Fibroblast of lung (primary cell): ENCODE results near the gene ZC3H7B. TPM values are rescaled to one million over a fixed set of nuclear protein-coding genes. Genes with fewer than 3 reads are reported as not detected.

Experiments
- DNase-seq, 2 donors: peaks; one replicate each; pipeline versions ENCODE4 v3.0.0 to v3.0.0-alpha.2; 2010; ENCODE audit warnings: low read depth in 2 of 2
- H2AFZ ChIP-seq: 2 replicates; pipeline ENCODE4 v1.5.1; 2012; ENCODE audit warnings: low read length, control low read depth, inconsistent platforms
- H3K27ac ChIP-seq: 2 replicates; pipeline ENCODE4 v1.5.1; 2011; ENCODE audit warnings: low read length, control low read depth; ENCODE audit not compliant: insufficient read depth
- H3K27me3 ChIP-seq: 2 replicates; pipeline ENCODE4 v1.5.1; 2011; ENCODE audit warnings: mild to moderate bottlenecking, low read length; ENCODE audit not compliant: control insufficient read depth, insufficient read depth
- H3K36me3 ChIP-seq: 2 replicates; pipeline ENCODE4 v1.5.1; 2011; ENCODE audit warnings: low read length; ENCODE audit not compliant: control insufficient read depth, insufficient read depth
- H3K4me1 ChIP-seq: 2 replicates; pipeline ENCODE4 v1.5.1; 2011; ENCODE audit warnings: low read length; ENCODE audit not compliant: control insufficient read depth, insufficient read depth; ENCODE audit errors: extremely low read depth
- H3K4me2 ChIP-seq: 2 replicates; pipeline ENCODE4 v1.5.1; 2011; ENCODE audit warnings: low read length, control low read depth; ENCODE audit not compliant: insufficient read depth; ENCODE audit errors: extremely low read depth
- H3K4me3 ChIP-seq, 4 experiments: fragments of 200-600 bp in 1 of 4; sonication (generic) in 1 of 4; replicated peaks in 1 of 4; 2 replicates each; pipeline ENCODE4 v1.5.1; 2011 to 2016; ENCODE audit warnings: low read length in 4 of 4, low read depth in 3 of 4, mild to moderate bottlenecking in 3 of 4, control low read depth in 2 of 4, inconsistent platforms in 1 of 4, mixed read lengths in 1 of 4; ENCODE audit not compliant: insufficient read depth in 1 of 4; ENCODE audit errors: control extremely low read depth in 1 of 4
- H3K79me2 ChIP-seq: 2 replicates; pipeline ENCODE4 v1.5.1; 2012; ENCODE audit warnings: mild to moderate bottlenecking, low read length, inconsistent platforms; ENCODE audit not compliant: control insufficient read depth, insufficient read depth
- H3K9ac ChIP-seq: 2 replicates; pipeline ENCODE4 v1.5.1; 2011; ENCODE audit warnings: mild to moderate bottlenecking, low read length, control low read depth; ENCODE audit not compliant: insufficient read depth
- H3K9me3 ChIP-seq: 2 replicates; pipeline ENCODE4 v1.5.1; 2012; ENCODE audit warnings: low read depth, low read length; ENCODE audit not compliant: control insufficient read depth, insufficient read depth
- H4K20me1 ChIP-seq: 2 replicates; pipeline ENCODE4 v1.5.1; 2011; ENCODE audit warnings: low read length; ENCODE audit not compliant: control insufficient read depth, insufficient read depth; ENCODE audit errors: extremely low read depth
- CTCF ChIP-seq, 2 donors: IDR thresholded peaks in 1 of 2; conservative IDR thresholded peaks in 1 of 2; 1 replicate in 1 of 2; 2 replicates in 1 of 2; pipeline ENCODE4 v1.5.1; 2011 to 2012; ENCODE audit warnings: low read length in 2 of 2, control low read depth in 1 of 2, inconsistent platforms in 1 of 2, low read depth in 1 of 2, mild to moderate bottlenecking in 1 of 2
- EZH2 ChIP-seq: IDR thresholded peaks from 2 replicates; pipeline ENCODE4 v1.5.1; 2012; ENCODE audit warnings: low read length, control low read depth, mild to moderate bottlenecking; ENCODE audit errors: missing control alignments
- polyA plus RNA-seq, 2 donors: library from polyadenylated mRNA; depleted of rRNA in 1 of 2; stranded (reverse) in 1 of 2; unstranded in 1 of 2; fragments of >200 nt; gene quantifications; 2 replicates each; pipeline ENCODE4 v1.2.1, GENCODE V29; 2011 to 2012; ENCODE audit warnings: missing spikeins in 1 of 2
- total RNA-seq: library from RNA; depleted of rRNA; stranded (reverse); fragments of >200 nt; gene quantifications from 2 replicates; pipeline ENCODE4 v1.2.1, GENCODE V29; 2014

The ZC3H7B gene
- total and polyA plus RNA-seq, 2 donors (not counting 1 experiment from before 2014, with no cell fraction given): 30.6 to 64.4 TPM

GRCh38 chr22:41352058-41352457 is 50.7 kb downstream of the ZC3H7B start:
- Histone ChIP-seq H3K4me1 (peaks cover 15% of the 10 kb centered on the region), H4K20me1 (no peaks in the 10 kb centered on the region), H3K9me3 (no peaks in the 10 kb centered on the region), H3K27me3 (no peaks in the 10 kb centered on the region), H3K36me3 (peaks cover 59% of the 10 kb centered on the region), H3K27ac (peak overlapping the region; percentile 49), H3K4me3 (no peak overlapping the region), H2AFZ (no peak overlapping the region), H3K79me2 (no peaks in the 10 kb centered on the region), H3K9ac (no peak overlapping the region), H3K4me2 (no peak overlapping the region)
- no peak for TF ChIP-seq EZH2
- TF ChIP-seq CTCF (conservative IDR thresholded peaks at IDR 0.05 in 1 of 2, IDR thresholded peaks at IDR 0.05 in 1 of 2; ENCODE audit: low read depth in 1 of 2, low read length in 2 of 2): no peak
- peak; percentile 46 to 58 for DNase-seq

- Histone ChIP-seq H2AFZ (no peak overlapping the region), H3K27ac (no peak overlapping the region), H3K79me2 (no peaks in the 10 kb centered on the region), H3K4me1 (peaks cover 15% of the 10 kb centered on the region), H3K27me3 (no peaks in the 10 kb centered on the region), H3K9me3 (no peaks in the 10 kb centered on the region), H3K36me3 (peaks cover 49% of the 10 kb centered on the region), H4K20me1 (no peaks in the 10 kb centered on the region), H3K4me2 (no peak overlapping the region), H3K9ac (no peak overlapping the region), H3K4me3 (no peak overlapping the region)
- no peak for TF ChIP-seq CTCF (conservative IDR thresholded peaks at IDR 0.05 in 1 of 2, IDR thresholded peaks at IDR 0.05 in 1 of 2; ENCODE audit: low read depth in 1 of 2, low read length in 2 of 2)
- TF ChIP-seq EZH2: no peak
- no peak for DNase-seq
Measured at GRCh38 chr22:41353862-41354575, 52.7 kb downstream of the ZC3H7B start.

GRCh38 chr22:41354979-41355378 is 53.7 kb downstream of the ZC3H7B start:
- no peak overlapping the region for H2AFZ ChIP-seq
- H3K4me3 ChIP-seq: no peak overlapping the region
- H3K27ac ChIP-seq: no peak overlapping the region
- H3K36me3 ChIP-seq: peaks cover 41% of the 10 kb centered on the region
- no peaks in the 10 kb centered on the region for H3K79me2 ChIP-seq
- no peak overlapping the region for H3K9ac ChIP-seq
- H3K9me3 ChIP-seq: no peaks in the 10 kb centered on the region
- no peak for DNase-seq
- TF ChIP-seq EZH2 (no peak), CTCF (conservative IDR thresholded peaks at IDR 0.05 in 1 of 2, IDR thresholded peaks at IDR 0.05 in 1 of 2; ENCODE audit: low read depth in 1 of 2, low read length in 2 of 2) (no peak)
- peaks cover 14% of the 10 kb centered on the region for H3K4me1 ChIP-seq
- no peak overlapping the region for H3K4me2 ChIP-seq
- no peaks in the 10 kb centered on the region for H4K20me1 ChIP-seq
- H3K27me3 ChIP-seq: no peaks in the 10 kb centered on the region
